Breast epithelium (tissue), 4 donors: Measurements from ENCODE around the gene TMEM74B. TPM values are rescaled to one million over a fixed set of nuclear protein-coding genes. Genes with fewer than 3 reads are reported as not detected.

Experiments used
- DNase-seq, 2 donors: peaks; one replicate each; pipeline ENCODE4 v3.0.0-alpha.2; 2019; ENCODE audit warnings: low spot score in 2 of 2
- H3K27ac ChIP-seq, 2 donors: fragments of 200-600 bp; sonication (generic) in 1 of 2; one replicate each; pipeline ENCODE4 v1.5.1; 2016 to 2019; ENCODE audit warnings: mild to moderate bottlenecking in 1 of 2
- H3K27me3 ChIP-seq, 2 donors: fragments of 200-600 bp; sonication (generic) in 1 of 2; one replicate each; pipeline versions ENCODE4 v1.5.1 to v1.6.0; 2017 to 2019; ENCODE audit warnings: control low read depth in 1 of 2, mild to moderate bottlenecking in 1 of 2
- H3K36me3 ChIP-seq: fragments of 200-600 bp; one replicate; pipeline ENCODE4 v1.5.1; 2019
- H3K4me1 ChIP-seq, 2 donors: fragments of 200-600 bp; sonication (generic); one replicate each; pipeline ENCODE4 v1.5.1; 2016 to 2019; ENCODE audit warnings: control low read depth in 1 of 2
- H3K4me3 ChIP-seq, 3 donors: fragments of 200-600 bp; sonication (generic); 1 replicate in 2 of 3; 2 replicates in 1 of 3; pipeline ENCODE4 v1.5.1; 2016 to 2019; ENCODE audit warnings: mild to moderate bottlenecking in 3 of 3, moderate library complexity in 2 of 3
- H3K9me3 ChIP-seq, 2 donors: fragments of 200-600 bp; sonication (generic) in 1 of 2; one replicate each; pipeline ENCODE4 v1.5.1; 2016 to 2019; ENCODE audit warnings: control low read depth in 1 of 2
- CTCF ChIP-seq, 3 donors: fragments of 450-650 bp; IDR thresholded peaks; one replicate each; pipeline ENCODE4 v1.5.1; 2016 to 2017; ENCODE audit warnings: antibody characterized with exemption in 3 of 3, mild to moderate bottlenecking in 3 of 3, moderate library complexity in 3 of 3
- POLR2A ChIP-seq: fragments of 450-650 bp; IDR thresholded peaks from one replicate; pipeline ENCODE4 v1.6.1; 2016; ENCODE audit warnings: antibody characterized with exemption, mild to moderate bottlenecking, moderate library complexity
- POLR2AphosphoS5 ChIP-seq, 3 donors: sonication (generic); formaldehyde crosslinking; IDR thresholded peaks; one replicate each; pipeline ENCODE4 v1.6.1; 2017; ENCODE audit warnings: antibody characterized with exemption in 3 of 3
- intact Hi-C: fragments of 100-400 bp; cut with DNase I; formaldehyde crosslinking; loops from one replicate; pipeline ENCODE4 v1.15.1; 2023; ENCODE audit warnings: low total_unique reads
- total RNA-seq, 3 donors: library from RNA; depleted of rRNA; stranded (reverse); fragments of >200 nt; gene quantifications; one replicate each; pipeline ENCODE4 v1.1.0, GENCODE V29; 2016

TMEM74B gene
- total RNA-seq, 3 donors from 2014 or later, result 0.73 to 4.3 (median 1.1) TPM

GRCh38 chr20:1174787-1175186 is 10.0 kb downstream of the TMEM74B start:
- TF ChIP-seq POLR2AphosphoS5 (IDR thresholded peaks at IDR 0.05) (no peak), CTCF (IDR thresholded peaks at IDR 0.05) (no peak), POLR2A (no peak)
- no peaks in the 10 kb centered on the region for H3K4me1 ChIP-seq
- H3K27me3 ChIP-seq, result no peaks in the 10 kb centered on the region
- no peak overlapping the region for H3K4me3 ChIP-seq
- intact Hi-C loops, result no loop called here
- no peak overlapping the region for H3K27ac ChIP-seq
- H3K36me3 ChIP-seq, result no peaks in the 10 kb centered on the region
- H3K9me3 ChIP-seq, result no peaks in the 10 kb centered on the region
- DNase-seq, result no peak

GRCh38 chr20:1173698-1174097 is 11.1 kb downstream of the TMEM74B start:
- Histone ChIP-seq H3K9me3 (no peaks in the 10 kb centered on the region), H3K36me3 (no peaks in the 10 kb centered on the region), H3K27me3 (no peaks in the 10 kb centered on the region), H3K4me3 (no peak overlapping the region), H3K27ac (no peak overlapping the region), H3K4me1 (no peaks in the 10 kb centered on the region)
- no peak for DNase-seq
- intact Hi-C loops, result no loop called here
- TF ChIP-seq CTCF (IDR thresholded peaks at IDR 0.05) (no peak), POLR2A (no peak), POLR2AphosphoS5 (IDR thresholded peaks at IDR 0.05) (no peak)

GRCh38 chr20:1171461-1172093 is 13.2 kb downstream of the TMEM74B start:
- TF ChIP-seq CTCF (IDR thresholded peaks at IDR 0.05) (no peak), POLR2AphosphoS5 (IDR thresholded peaks at IDR 0.05) (no peak), POLR2A (no peak)
- no peak overlapping the region for H3K4me3 ChIP-seq
- no peaks in the 10 kb centered on the region for H3K9me3 ChIP-seq
- H3K36me3 ChIP-seq, result no peaks in the 10 kb centered on the region
- no peak for DNase-seq
- no peaks in the 10 kb centered on the region for H3K4me1 ChIP-seq
- intact Hi-C loops, result no loop called here
- no peak overlapping the region for H3K27ac ChIP-seq
- H3K27me3 ChIP-seq, result no peaks in the 10 kb centered on the region

- DNase-seq, result no peak
- H3K9me3 ChIP-seq, result no peaks in the 10 kb centered on the region
- TF ChIP-seq POLR2A, result no peak
- no peak for TF ChIP-seq POLR2AphosphoS5 (IDR thresholded peaks at IDR 0.05)
- TF ChIP-seq CTCF (IDR thresholded peaks at IDR 0.05), result no peak
- H3K27ac ChIP-seq, result no peak overlapping the region
- H3K27me3 ChIP-seq, result no peaks in the 10 kb centered on the region
- H3K36me3 ChIP-seq, result peaks cover 6% of the 10 kb centered on the region
- intact Hi-C loops, result no loop called here
- no peaks in the 10 kb centered on the region for H3K4me1 ChIP-seq
- H3K4me3 ChIP-seq, result no peak overlapping the region
These were observed 15.6 kb downstream of the TMEM74B start for GRCh38 chr20:1169224-1169623.

GRCh38 chr20:1166948-1167720 is 17.6 kb downstream of the TMEM74B start:
- Histone ChIP-seq H3K4me1 (no peaks in the 10 kb centered on the region), H3K4me3 (no peak overlapping the region), H3K27me3 (no peaks in the 10 kb centered on the region), H3K36me3 (peaks cover 9% of the 10 kb centered on the region), H3K27ac (no peak overlapping the region), H3K9me3 (no peaks in the 10 kb centered on the region)
- DNase-seq, result no peak
- TF ChIP-seq POLR2A, result no peak
- no peak for TF ChIP-seq POLR2AphosphoS5 (IDR thresholded peaks at IDR 0.05)
- TF ChIP-seq CTCF (IDR thresholded peaks at IDR 0.05), result no peak
- intact Hi-C loops, result no loop called here
